GM23338 (cell line): ENCODE results near the gene ANKRD13B. TPM values are rescaled to one million over a fixed set of nuclear protein-coding genes. Genes with fewer than 3 reads are reported as not detected.

Source experiments
- ATAC-seq: fragments of 200-7000 bp; cut with Tn5 transposase; 3 replicates; pipeline ENCODE4 v1.9.1; 2020
- DNase-seq: peaks from one replicate; pipeline ENCODE4 v3.0.0-alpha.2; 2015; ENCODE audit warnings: low spot score
- H2AFZ ChIP-seq: fragments of 200-600 bp; sonication (generic); 2 replicates; pipeline ENCODE4 v1.8.0; 2016; ENCODE audit warnings: antibody characterized with exemption, mild to moderate bottlenecking, moderate library complexity
- H3F3A ChIP-seq: fragments of 200-600 bp; sonication (generic); replicated peaks from 2 replicates; pipeline ENCODE4 v1.8.0; 2017; ENCODE audit warnings: antibody characterized with exemption, mixed run types, low read depth
- H3K27ac ChIP-seq: fragments of 200-600 bp; sonication (generic); 2 replicates; pipeline ENCODE4 v1.6.1; 2016; ENCODE audit warnings: low read depth
- H3K27me3 ChIP-seq: fragments of 200-600 bp; sonication (generic); 2 replicates; pipeline ENCODE4 v1.8.0; 2016; ENCODE audit warnings: mild to moderate bottlenecking, mixed run types, moderate library complexity; ENCODE audit not compliant: insufficient read depth
- H3K36me3 ChIP-seq: fragments of 200-600 bp; sonication (generic); 2 replicates; pipeline ENCODE4 v1.8.0; 2016; ENCODE audit warnings: mild to moderate bottlenecking; ENCODE audit not compliant: insufficient read depth
- H3K4me1 ChIP-seq: fragments of 200-600 bp; sonication (generic); 2 replicates; pipeline ENCODE4 v1.8.0; 2016; ENCODE audit warnings: mild to moderate bottlenecking, moderate library complexity; ENCODE audit not compliant: insufficient read depth
- H3K4me2 ChIP-seq: fragments of 200-600 bp; sonication (generic); 2 replicates; pipeline ENCODE4 v1.7.1; 2017; ENCODE audit warnings: mixed run types
- H3K4me3 ChIP-seq: fragments of 200-600 bp; sonication (generic); 2 replicates; pipeline ENCODE4 v1.6.1; 2016; ENCODE audit warnings: mixed run types
- H3K79me2 ChIP-seq: fragments of 200-600 bp; sonication (generic); replicated peaks from 2 replicates; pipeline ENCODE4 v1.8.0; 2017; ENCODE audit warnings: mild to moderate bottlenecking; ENCODE audit not compliant: insufficient read depth
- H3K9me2 ChIP-seq: fragments of 200-600 bp; sonication (generic); 2 replicates; pipeline ENCODE4 v1.8.0; 2017; ENCODE audit not compliant: insufficient read depth
- H4K20me1 ChIP-seq: fragments of 200-600 bp; sonication (generic); replicated peaks from 2 replicates; pipeline ENCODE4 v1.8.0; 2017; ENCODE audit warnings: mild to moderate bottlenecking; ENCODE audit not compliant: insufficient read depth
- H3K27ac Mint-ChIP-seq: 2 replicates; pipeline ENCODE4 v1.8.0; 2020; ENCODE audit warnings: inconsistent platforms, mild to moderate bottlenecking, moderate library complexity, mixed read lengths
- H3K27me3 Mint-ChIP-seq: 3 replicates; pipeline ENCODE4 v1.8.0; 2022; ENCODE audit warnings: low read depth, mild to moderate bottlenecking, moderate library complexity, mixed read lengths, inconsistent platforms; ENCODE audit not compliant: insufficient read depth, poor library complexity
- H3K36me3 Mint-ChIP-seq: 3 replicates; pipeline ENCODE4 v1.8.0; 2021; ENCODE audit warnings: low read depth, mild to moderate bottlenecking, inconsistent platforms, moderate library complexity, mixed read lengths
- H3K4me1 Mint-ChIP-seq: 3 replicates; pipeline ENCODE4 v1.8.0; 2020; ENCODE audit warnings: mild to moderate bottlenecking, inconsistent platforms, mixed read lengths
- H3K4me3 Mint-ChIP-seq: 3 replicates; pipeline ENCODE4 v1.8.0; 2021; ENCODE audit warnings: moderate library complexity, mild to moderate bottlenecking, inconsistent platforms, mixed read lengths
- H3K9me3 Mint-ChIP-seq: 3 replicates; pipeline ENCODE4 v1.8.0; 2020; ENCODE audit warnings: moderate library complexity, mild to moderate bottlenecking, inconsistent platforms, mixed read lengths
- CREB1 ChIP-seq: fragments of 250-450 bp; sonication (Bioruptor Pico); IDR thresholded peaks from 2 replicates; pipeline ENCODE4 v1.5.0; 2020; ENCODE audit warnings: low read depth, mild to moderate bottlenecking, moderate library complexity
- EZH2 ChIP-seq: fragments of 200-600 bp; sonication (generic); IDR thresholded peaks from one replicate; pipeline ENCODE4 v1.8.0; 2017; ENCODE audit warnings: antibody characterized with exemption, mild to moderate bottlenecking, low read depth; ENCODE audit not compliant: unreplicated experiment
- EZH2phosphoT487 ChIP-seq: fragments of 200-600 bp; sonication (generic); IDR thresholded peaks from one replicate; pipeline ENCODE4 v1.8.1; 2018; ENCODE audit warnings: antibody characterized with exemption; ENCODE audit not compliant: unreplicated experiment
- JUNB ChIP-seq: IDR thresholded peaks from one replicate; pipeline ENCODE4 v1.6.1; 2016; ENCODE audit warnings: antibody characterized with exemption; ENCODE audit not compliant: unreplicated experiment
- NANOG ChIP-seq: IDR thresholded peaks from 2 replicates; pipeline ENCODE4 v1.6.1; 2016; ENCODE audit warnings: antibody characterized with exemption, borderline replicate concordance
- POLR2AphosphoS5 ChIP-seq: IDR thresholded peaks from 2 replicates; pipeline ENCODE4 v1.6.1; 2016; ENCODE audit warnings: antibody characterized with exemption, low read depth
- STAT1 ChIP-seq: IDR thresholded peaks from one replicate; pipeline ENCODE4 v1.6.1; 2016; ENCODE audit warnings: antibody characterized with exemption; ENCODE audit not compliant: unreplicated experiment
- ZNF114 ChIP-seq: fragments of 250-450 bp; sonication (Bioruptor Pico); IDR thresholded peaks from 2 replicates; pipeline ENCODE4 v1.5.0; 2020; ENCODE audit warnings: mild to moderate bottlenecking, moderate library complexity
- ZNF331 ChIP-seq: fragments of 250-450 bp; sonication (Bioruptor Pico); IDR thresholded peaks from 2 replicates; pipeline ENCODE4 v1.5.0; 2020; ENCODE audit warnings: low read depth, mild to moderate bottlenecking, moderate library complexity
- polyA plus RNA-seq: library from polyadenylated mRNA; unstranded; fragments of >200 nt; fragmentation: Nextera tagmentation; extraction: Ambion mirVana; gene quantifications from 2 replicates; pipeline ENCODE4 v1.2.1, GENCODE V29; 2016
- total RNA-seq: library from RNA; depleted of rRNA; stranded (reverse); fragments of >200 nt; shearing (Covaris generic); gene quantifications from 2 replicates; pipeline ENCODE4 v1.2.3, GENCODE V29; 2014
- TF ChIP-seq, protein P1 (sequence below): IDR thresholded peaks from one replicate; pipeline ENCODE4 v1.6.1; 2018; ENCODE audit warnings: antibody characterized with exemption; ENCODE audit not compliant: unreplicated experiment
- TF ChIP-seq, protein P2 (sequence below), 2 experiments: fragments of 200-600 bp in 1 of 2; sonication (generic) in 1 of 2; conservative IDR thresholded peaks; 2 replicates each; pipeline versions ENCODE4 v1.5.1 to v1.6.1; 2016 to 2017; ENCODE audit warnings: antibody characterized with exemption in 2 of 2, low read depth in 2 of 2, mild to moderate bottlenecking in 2 of 2, moderate library complexity in 1 of 2
- TF ChIP-seq, protein P3 (sequence below): fragments of 250-450 bp; sonication (Bioruptor Pico); IDR thresholded peaks from 2 replicates; pipeline ENCODE4 v1.5.0; 2020; ENCODE audit warnings: mild to moderate bottlenecking, moderate library complexity
- TF ChIP-seq, protein P4 (sequence below): IDR thresholded peaks from 2 replicates; pipeline ENCODE4 v1.6.1; 2016; ENCODE audit warnings: antibody characterized with exemption

Gene ANKRD13B
- total and polyA plus RNA-seq, 2 experiments from 2014 or later = 8.2 to 57.4 TPM

DNA sequence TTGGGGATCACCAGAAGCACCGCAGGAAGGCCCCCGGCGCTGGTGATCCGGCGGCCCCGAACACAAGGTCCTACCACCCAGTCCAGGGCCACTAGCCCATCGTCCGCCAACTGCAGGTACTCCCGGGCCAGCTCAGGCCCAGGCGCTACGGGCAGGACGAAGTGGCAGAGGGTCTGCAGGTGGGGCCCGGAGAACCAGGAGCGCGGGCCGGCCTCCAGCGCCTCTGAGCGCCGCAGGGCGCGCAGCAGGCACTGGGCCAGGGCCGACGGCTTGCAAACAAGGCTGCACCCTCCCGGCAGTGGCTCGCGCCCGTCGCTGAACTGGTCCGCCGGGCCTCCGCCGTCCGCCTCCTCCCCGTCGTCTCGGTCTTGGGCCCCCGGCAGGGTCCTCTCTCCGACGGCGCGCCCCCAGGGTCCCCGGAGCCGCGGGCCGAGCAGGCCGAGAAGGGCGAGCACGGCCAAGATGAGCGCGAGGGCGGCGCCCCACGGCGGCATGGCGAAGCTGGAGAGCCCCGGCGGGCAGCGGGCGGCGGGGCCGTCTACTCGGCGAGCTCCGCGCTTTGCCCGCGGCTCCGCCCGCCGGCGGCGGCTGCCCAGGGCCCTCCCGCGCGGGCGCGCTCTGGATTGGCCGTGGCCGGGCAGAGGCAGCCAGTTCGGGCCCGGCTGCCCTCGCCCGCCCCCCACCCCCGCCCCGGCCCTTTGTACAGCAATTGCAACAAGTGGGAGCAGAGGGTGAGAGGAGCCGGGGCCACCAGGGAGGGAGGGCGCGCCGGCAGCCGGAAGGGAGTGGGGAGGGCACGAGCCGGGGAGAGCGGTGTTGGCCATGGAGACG is 26.2 kb upstream of the ANKRD13B start, which contains the start of gene ABHD15:
ABHD15 (minus strand) TSS at position 565 of the 831 bp plus-strand sequence; CDS start at position 494, 71 bp downstream.
- Histone ChIP-seq H3K4me3 (peak within 1 kb of the TSS; percentile 87), H3K4me2 (peak within 1 kb of the TSS; percentile 96), H3K36me3 (no peaks in the 10 kb centered on the region), H4K20me1 (peaks cover 8% of the 10 kb centered on the region), H2AFZ (peak within 1 kb of the TSS; percentile 97), H3K79me2 (no peaks in the 10 kb centered on the region), H3K9me2 (no peaks in the 10 kb centered on the region), H3K27me3 (peaks cover 52% of the 10 kb centered on the region), H3K27ac (no peak within 1 kb of the TSS), H3K4me1 (peaks cover 11% of the 10 kb centered on the region), H3F3A (peaks cover 19% of the 10 kb centered on the region)
- peak within 1 kb of the TSS; percentile 93 for H3K4me3 Mint-ChIP-seq
- H3K9me3 Mint-ChIP-seq = no peaks in the 10 kb centered on the region
- H3K4me1 Mint-ChIP-seq = peaks cover 10% of the 10 kb centered on the region
- ATAC-seq (peak; percentile 17), DNase-seq (peak; percentile 67)
- peaks cover 50% of the 10 kb centered on the region for H3K27me3 Mint-ChIP-seq
- no peak for TF ChIP-seq STAT1
- TF ChIP-seq POLR2AphosphoS5 = no peak
- TF ChIP-seq CREB1 (CRISPR knock-in tag) = no peak
- no peak for TF ChIP-seq NANOG
- TF ChIP-seq ZNF331 (CRISPR knock-in tag) = no peak
- TF ChIP-seq, protein P1, sequence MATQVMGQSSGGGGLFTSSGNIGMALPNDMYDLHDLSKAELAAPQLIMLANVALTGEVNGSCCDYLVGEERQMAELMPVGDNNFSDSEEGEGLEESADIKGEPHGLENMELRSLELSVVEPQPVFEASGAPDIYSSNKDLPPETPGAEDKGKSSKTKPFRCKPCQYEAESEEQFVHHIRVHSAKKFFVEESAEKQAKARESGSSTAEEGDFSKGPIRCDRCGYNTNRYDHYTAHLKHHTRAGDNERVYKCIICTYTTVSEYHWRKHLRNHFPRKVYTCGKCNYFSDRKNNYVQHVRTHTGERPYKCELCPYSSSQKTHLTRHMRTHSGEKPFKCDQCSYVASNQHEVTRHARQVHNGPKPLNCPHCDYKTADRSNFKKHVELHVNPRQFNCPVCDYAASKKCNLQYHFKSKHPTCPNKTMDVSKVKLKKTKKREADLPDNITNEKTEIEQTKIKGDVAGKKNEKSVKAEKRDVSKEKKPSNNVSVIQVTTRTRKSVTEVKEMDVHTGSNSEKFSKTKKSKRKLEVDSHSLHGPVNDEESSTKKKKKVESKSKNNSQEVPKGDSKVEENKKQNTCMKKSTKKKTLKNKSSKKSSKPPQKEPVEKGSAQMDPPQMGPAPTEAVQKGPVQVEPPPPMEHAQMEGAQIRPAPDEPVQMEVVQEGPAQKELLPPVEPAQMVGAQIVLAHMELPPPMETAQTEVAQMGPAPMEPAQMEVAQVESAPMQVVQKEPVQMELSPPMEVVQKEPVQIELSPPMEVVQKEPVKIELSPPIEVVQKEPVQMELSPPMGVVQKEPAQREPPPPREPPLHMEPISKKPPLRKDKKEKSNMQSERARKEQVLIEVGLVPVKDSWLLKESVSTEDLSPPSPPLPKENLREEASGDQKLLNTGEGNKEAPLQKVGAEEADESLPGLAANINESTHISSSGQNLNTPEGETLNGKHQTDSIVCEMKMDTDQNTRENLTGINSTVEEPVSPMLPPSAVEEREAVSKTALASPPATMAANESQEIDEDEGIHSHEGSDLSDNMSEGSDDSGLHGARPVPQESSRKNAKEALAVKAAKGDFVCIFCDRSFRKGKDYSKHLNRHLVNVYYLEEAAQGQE = no peak
- TF ChIP-seq, protein P2, sequence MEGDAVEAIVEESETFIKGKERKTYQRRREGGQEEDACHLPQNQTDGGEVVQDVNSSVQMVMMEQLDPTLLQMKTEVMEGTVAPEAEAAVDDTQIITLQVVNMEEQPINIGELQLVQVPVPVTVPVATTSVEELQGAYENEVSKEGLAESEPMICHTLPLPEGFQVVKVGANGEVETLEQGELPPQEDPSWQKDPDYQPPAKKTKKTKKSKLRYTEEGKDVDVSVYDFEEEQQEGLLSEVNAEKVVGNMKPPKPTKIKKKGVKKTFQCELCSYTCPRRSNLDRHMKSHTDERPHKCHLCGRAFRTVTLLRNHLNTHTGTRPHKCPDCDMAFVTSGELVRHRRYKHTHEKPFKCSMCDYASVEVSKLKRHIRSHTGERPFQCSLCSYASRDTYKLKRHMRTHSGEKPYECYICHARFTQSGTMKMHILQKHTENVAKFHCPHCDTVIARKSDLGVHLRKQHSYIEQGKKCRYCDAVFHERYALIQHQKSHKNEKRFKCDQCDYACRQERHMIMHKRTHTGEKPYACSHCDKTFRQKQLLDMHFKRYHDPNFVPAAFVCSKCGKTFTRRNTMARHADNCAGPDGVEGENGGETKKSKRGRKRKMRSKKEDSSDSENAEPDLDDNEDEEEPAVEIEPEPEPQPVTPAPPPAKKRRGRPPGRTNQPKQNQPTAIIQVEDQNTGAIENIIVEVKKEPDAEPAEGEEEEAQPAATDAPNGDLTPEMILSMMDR (conservative IDR thresholded peaks at IDR 0.05; ENCODE audit: low read depth in 2 of 2) = no peak
- TF ChIP-seq JUNB = no peak
- no peak for TF ChIP-seq EZH2
- TF ChIP-seq, protein P3, sequence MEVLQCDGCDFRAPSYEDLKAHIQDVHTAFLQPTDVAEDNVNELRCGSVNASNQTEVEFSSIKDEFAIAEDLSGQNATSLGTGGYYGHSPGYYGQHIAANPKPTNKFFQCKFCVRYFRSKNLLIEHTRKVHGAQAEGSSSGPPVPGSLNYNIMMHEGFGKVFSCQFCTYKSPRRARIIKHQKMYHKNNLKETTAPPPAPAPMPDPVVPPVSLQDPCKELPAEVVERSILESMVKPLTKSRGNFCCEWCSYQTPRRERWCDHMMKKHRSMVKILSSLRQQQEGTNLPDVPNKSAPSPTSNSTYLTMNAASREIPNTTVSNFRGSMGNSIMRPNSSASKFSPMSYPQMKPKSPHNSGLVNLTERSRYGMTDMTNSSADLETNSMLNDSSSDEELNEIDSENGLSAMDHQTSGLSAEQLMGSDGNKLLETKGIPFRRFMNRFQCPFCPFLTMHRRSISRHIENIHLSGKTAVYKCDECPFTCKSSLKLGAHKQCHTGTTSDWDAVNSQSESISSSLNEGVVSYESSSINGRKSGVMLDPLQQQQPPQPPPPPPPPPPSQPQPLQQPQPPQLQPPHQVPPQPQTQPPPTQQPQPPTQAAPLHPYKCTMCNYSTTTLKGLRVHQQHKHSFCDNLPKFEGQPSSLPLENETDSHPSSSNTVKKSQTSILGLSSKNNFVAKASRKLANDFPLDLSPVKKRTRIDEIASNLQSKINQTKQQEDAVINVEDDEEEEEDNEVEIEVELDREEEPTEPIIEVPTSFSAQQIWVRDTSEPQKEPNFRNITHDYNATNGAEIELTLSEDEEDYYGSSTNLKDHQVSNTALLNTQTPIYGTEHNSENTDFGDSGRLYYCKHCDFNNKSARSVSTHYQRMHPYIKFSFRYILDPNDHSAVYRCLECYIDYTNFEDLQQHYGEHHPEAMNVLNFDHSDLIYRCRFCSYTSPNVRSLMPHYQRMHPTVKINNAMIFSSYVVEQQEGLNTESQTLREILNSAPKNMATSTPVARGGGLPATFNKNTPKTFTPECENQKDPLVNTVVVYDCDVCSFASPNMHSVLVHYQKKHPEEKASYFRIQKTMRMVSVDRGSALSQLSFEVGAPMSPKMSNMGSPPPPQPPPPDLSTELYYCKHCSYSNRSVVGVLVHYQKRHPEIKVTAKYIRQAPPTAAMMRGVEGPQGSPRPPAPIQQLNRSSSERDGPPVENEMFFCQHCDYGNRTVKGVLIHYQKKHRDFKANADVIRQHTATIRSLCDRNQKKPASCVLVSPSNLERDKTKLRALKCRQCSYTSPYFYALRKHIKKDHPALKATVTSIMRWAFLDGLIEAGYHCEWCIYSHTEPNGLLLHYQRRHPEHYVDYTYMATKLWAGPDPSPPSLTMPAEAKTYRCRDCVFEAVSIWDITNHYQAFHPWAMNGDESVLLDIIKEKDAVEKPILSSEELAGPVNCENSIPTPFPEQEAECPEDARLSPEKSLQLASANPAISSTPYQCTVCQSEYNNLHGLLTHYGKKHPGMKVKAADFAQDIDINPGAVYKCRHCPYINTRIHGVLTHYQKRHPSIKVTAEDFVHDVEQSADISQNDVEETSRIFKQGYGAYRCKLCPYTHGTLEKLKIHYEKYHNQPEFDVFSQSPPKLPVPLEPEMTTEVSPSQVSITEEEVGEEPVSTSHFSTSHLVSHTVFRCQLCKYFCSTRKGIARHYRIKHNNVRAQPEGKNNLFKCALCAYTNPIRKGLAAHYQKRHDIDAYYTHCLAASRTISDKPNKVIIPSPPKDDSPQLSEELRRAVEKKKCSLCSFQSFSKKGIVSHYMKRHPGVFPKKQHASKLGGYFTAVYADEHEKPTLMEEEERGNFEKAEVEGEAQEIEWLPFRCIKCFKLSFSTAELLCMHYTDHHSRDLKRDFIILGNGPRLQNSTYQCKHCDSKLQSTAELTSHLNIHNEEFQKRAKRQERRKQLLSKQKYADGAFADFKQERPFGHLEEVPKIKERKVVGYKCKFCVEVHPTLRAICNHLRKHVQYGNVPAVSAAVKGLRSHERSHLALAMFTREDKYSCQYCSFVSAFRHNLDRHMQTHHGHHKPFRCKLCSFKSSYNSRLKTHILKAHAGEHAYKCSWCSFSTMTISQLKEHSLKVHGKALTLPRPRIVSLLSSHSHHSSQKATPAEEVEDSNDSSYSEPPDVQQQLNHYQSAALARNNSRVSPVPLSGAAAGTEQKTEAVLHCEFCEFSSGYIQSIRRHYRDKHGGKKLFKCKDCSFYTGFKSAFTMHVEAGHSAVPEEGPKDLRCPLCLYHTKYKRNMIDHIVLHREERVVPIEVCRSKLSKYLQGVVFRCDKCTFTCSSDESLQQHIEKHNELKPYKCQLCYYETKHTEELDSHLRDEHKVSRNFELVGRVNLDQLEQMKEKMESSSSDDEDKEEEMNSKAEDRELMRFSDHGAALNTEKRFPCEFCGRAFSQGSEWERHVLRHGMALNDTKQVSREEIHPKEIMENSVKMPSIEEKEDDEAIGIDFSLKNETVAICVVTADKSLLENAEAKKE = no peak
- no peak for TF ChIP-seq EZH2phosphoT487
- TF ChIP-seq ZNF114 (CRISPR knock-in tag) = no peak
- TF ChIP-seq, protein P4, sequence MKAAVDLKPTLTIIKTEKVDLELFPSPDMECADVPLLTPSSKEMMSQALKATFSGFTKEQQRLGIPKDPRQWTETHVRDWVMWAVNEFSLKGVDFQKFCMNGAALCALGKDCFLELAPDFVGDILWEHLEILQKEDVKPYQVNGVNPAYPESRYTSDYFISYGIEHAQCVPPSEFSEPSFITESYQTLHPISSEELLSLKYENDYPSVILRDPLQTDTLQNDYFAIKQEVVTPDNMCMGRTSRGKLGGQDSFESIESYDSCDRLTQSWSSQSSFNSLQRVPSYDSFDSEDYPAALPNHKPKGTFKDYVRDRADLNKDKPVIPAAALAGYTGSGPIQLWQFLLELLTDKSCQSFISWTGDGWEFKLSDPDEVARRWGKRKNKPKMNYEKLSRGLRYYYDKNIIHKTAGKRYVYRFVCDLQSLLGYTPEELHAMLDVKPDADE = no peak
- H3K27ac Mint-ChIP-seq = no peak within 1 kb of the TSS
- H3K36me3 Mint-ChIP-seq = peaks cover 6% of the 10 kb centered on the region; the same call in 1 of the 3 replicates
